Activated naive CD8-positive, alpha-beta T cell (primary cell): ENCODE data around the gene CCDC120.
A peak's percentile ranks its signal among the peaks of the same experiment; 100 is the strongest.

ENCODE experiments used
- H3K27ac Mint-ChIP-seq: one replicate; pipeline ENCODE4 v1.8.0; 2021; ENCODE audit warnings: mixed read lengths
- H3K27me3 Mint-ChIP-seq: one replicate; pipeline ENCODE4 v1.8.0; 2021; ENCODE audit warnings: mixed read lengths
- H3K36me3 Mint-ChIP-seq: one replicate; pipeline ENCODE4 v1.8.0; 2021; ENCODE audit warnings: mixed read lengths
- H3K4me1 Mint-ChIP-seq: one replicate; pipeline ENCODE4 v1.8.0; 2021; ENCODE audit warnings: low read depth, mixed read lengths
- H3K4me3 Mint-ChIP-seq: one replicate; pipeline ENCODE4 v1.8.0; 2021; ENCODE audit warnings: mild to moderate bottlenecking, mixed read lengths
- H3K9me3 Mint-ChIP-seq: one replicate; pipeline ENCODE4 v1.8.0; 2021; ENCODE audit warnings: low read depth, mixed read lengths

Gene CCDC120

DNA sequence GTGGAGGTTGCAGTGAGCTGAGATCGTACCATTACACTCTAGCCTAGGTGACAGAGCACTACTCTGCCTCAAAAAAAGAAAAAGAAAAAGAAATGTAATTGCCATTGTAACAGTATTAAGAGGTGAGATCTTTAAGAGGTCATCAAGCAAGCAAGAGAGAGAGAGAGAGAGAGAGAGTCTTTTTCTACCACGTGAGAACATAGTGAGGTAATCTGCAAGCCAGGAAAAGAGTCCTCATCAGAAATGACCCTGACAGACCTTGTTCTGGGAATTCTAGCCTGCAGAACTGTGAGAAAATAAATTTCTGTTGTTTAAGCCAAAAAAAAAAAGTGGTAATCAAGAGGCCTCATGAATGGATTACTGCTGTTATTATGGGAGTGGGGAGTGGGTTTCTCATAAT, 49.8 kb downstream of the CCDC120 start:
- Mint-ChIP-seq H3K4me3 (no peak overlapping the region), H3K36me3 (peaks cover 4% of the 10 kb centered on the region), H3K27me3 (no peaks in the 10 kb centered on the region), H3K9me3 (no peaks in the 10 kb centered on the region), H3K27ac (no peak overlapping the region), H3K4me1 (no peaks in the 10 kb centered on the region)

DNA sequence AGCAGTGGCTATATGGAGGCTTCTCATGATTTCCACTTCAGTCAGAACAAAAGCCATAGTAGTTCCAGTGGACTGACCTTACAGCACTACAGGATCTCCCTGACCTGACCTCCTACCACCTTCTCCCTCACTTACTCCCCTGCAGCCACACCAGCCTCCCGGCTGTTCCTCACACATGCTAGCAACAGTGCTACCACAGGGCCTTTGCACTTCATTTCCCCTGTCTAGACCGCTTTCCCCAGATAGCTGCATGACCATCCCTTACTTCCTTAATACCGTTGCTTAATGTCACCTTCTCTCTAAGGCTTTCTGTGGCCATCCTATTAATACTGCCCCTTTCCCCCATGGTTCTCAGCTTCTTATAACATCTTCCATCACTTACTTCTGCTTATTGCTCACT, 51.6 kb downstream of the CCDC120 start:
- no peaks in the 10 kb centered on the region for H3K9me3 Mint-ChIP-seq
- no peaks in the 10 kb centered on the region for H3K4me1 Mint-ChIP-seq
- peaks cover 4% of the 10 kb centered on the region for H3K36me3 Mint-ChIP-seq
- no peaks in the 10 kb centered on the region for H3K27me3 Mint-ChIP-seq
- H3K4me3 Mint-ChIP-seq, result no peak overlapping the region
- no peak overlapping the region for H3K27ac Mint-ChIP-seq

DNA sequence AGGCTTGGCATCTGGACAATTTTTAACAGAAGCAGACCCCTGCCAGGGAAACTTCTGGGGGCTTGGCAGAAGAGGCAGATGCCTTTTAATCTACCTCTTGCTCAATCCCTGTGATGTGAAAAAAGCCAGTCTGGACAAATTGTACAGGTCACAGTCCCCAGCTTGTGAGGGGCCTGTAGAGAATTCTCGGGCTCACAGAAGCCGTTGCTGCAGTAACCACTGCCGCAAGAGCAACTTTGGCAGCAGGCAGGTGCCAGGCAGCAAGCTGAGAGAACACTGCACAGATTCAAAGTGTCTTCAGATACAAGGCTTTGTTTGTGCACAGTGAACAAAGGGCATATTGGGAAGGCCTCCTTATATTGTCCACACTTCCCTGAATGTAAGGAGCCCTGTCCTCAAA, 53.0 kb downstream of the CCDC120 start:
- no peaks in the 10 kb centered on the region for H3K9me3 Mint-ChIP-seq
- H3K27me3 Mint-ChIP-seq, result no peaks in the 10 kb centered on the region
- no peak overlapping the region for H3K4me3 Mint-ChIP-seq
- H3K27ac Mint-ChIP-seq, result no peak overlapping the region
- peaks cover 5% of the 10 kb centered on the region for H3K4me1 Mint-ChIP-seq
- peaks cover 4% of the 10 kb centered on the region for H3K36me3 Mint-ChIP-seq

- Mint-ChIP-seq H3K27me3 (no peaks in the 10 kb centered on the region), H3K36me3 (peaks cover 4% of the 10 kb centered on the region), H3K4me1 (peaks cover 21% of the 10 kb centered on the region), H3K9me3 (no peaks in the 10 kb centered on the region), H3K4me3 (no peak overlapping the region), H3K27ac (peak overlapping the region; percentile 41)
Measured at GRCh38 chrX:49116076-49116475, 57.3 kb downstream of the CCDC120 start.

- Mint-ChIP-seq H3K27me3 (no peaks in the 10 kb centered on the region), H3K4me3 (no peak overlapping the region), H3K27ac (no peak overlapping the region), H3K4me1 (peaks cover 21% of the 10 kb centered on the region), H3K36me3 (peaks cover 4% of the 10 kb centered on the region), H3K9me3 (no peaks in the 10 kb centered on the region)
Measured at GRCh38 chrX:49116716-49117115, 57.9 kb downstream of the CCDC120 start.

- Mint-ChIP-seq H3K4me3 (peak overlapping the region; percentile 74), H3K27ac (peak overlapping the region; percentile 81), H3K27me3 (no peaks in the 10 kb centered on the region), H3K36me3 (peaks cover 4% of the 10 kb centered on the region), H3K4me1 (peaks cover 22% of the 10 kb centered on the region), H3K9me3 (no peaks in the 10 kb centered on the region)
Measured at GRCh38 chrX:49117581-49117980, 58.8 kb downstream of the CCDC120 start.
